Heart left ventricle (tissue), 16 donors: ENCODE data around the gene CSNK1D. TPM values are rescaled to one million over a fixed set of nuclear protein-coding genes. Genes with fewer than 3 reads are reported as not detected.

ENCODE experiments used
- ATAC-seq, 4 donors: fragments of 200-7000 bp; cut with Tn5 transposase; one replicate each; pipeline ENCODE4 v1.9.1; 2020 to 2022; ENCODE audit warnings: moderate library complexity in 4 of 4, mild to moderate bottlenecking in 3 of 4, moderate number of reproducible peaks in 1 of 4
- DNase-seq, 5 donors: peaks; one replicate each; pipeline ENCODE4 v3.0.0-alpha.2; 2020
- H3K27ac ChIP-seq, 12 donors: fragments of 200-600 bp; sonication (generic) in 4 of 12; one replicate each; pipeline versions ENCODE4 v1.5.0 to v1.8.0; 2016 to 2022; ENCODE audit warnings: mild to moderate bottlenecking in 2 of 12
- H3K27me3 ChIP-seq, 9 donors: fragments of 200-600 bp; sonication (generic) in 2 of 9; one replicate each; pipeline versions ENCODE4 v1.5.1 to v1.8.0; 2016 to 2022; ENCODE audit warnings: mild to moderate bottlenecking in 3 of 9
- H3K36me3 ChIP-seq, 9 donors: fragments of 200-600 bp; sonication (generic) in 2 of 9; one replicate each; pipeline versions ENCODE4 v1.5.0 to v1.8.0; 2018 to 2022; ENCODE audit warnings: mild to moderate bottlenecking in 2 of 9
- H3K4me1 ChIP-seq, 12 donors: fragments of 200-600 bp; sonication (generic) in 4 of 12; one replicate each; pipeline versions ENCODE4 v1.5.0 to v1.8.0; 2016 to 2022; ENCODE audit warnings: mild to moderate bottlenecking in 3 of 12
- H3K4me3 ChIP-seq, 12 donors: fragments of 200-600 bp; sonication (generic) in 4 of 12; one replicate each; pipeline versions ENCODE4 v1.5.0 to v1.8.0; 2017 to 2022; ENCODE audit warnings: mild to moderate bottlenecking in 9 of 12, moderate library complexity in 4 of 12
- H3K9me3 ChIP-seq, 12 donors: fragments of 200-600 bp; sonication (generic) in 4 of 12; one replicate each; pipeline versions ENCODE4 v1.5.0 to v1.8.0; 2016 to 2022; ENCODE audit warnings: mild to moderate bottlenecking in 1 of 12
- POLR2A ChIP-seq, 2 donors: fragments of 450-650 bp; IDR thresholded peaks; one replicate each; pipeline ENCODE4 v1.6.1; 2017; ENCODE audit warnings: antibody characterized with exemption in 2 of 2, mild to moderate bottlenecking in 2 of 2, moderate library complexity in 2 of 2
- WGBS, 4 donors: extraction: QIAGEN DNeasy Blood & Tissue Kit in 2 of 4; methylation state at CpG; one replicate each; pipeline versions ENCODE4 v1.1.5 to v1.1.7; 2013 to 2018; 5-methylcytosine and 5-hydroxymethylcytosine counted together
- intact Hi-C, 10 donors: fragments of 100-400 bp; cut with DNase I; formaldehyde crosslinking; loops; one replicate each; pipeline versions ENCODE4 v1.11.1 to v1.14.2; 2022
- polyA plus RNA-seq, 2 donors: library from polyadenylated mRNA; stranded (reverse); fragments of 200-250 nt; gene quantifications; one replicate each; pipeline ENCODE4 v1.2.3, GENCODE V29; 2013
- total RNA-seq, 9 donors: library from RNA; depleted of rRNA in 2 of 9; stranded (reverse); fragments of >200 nt in 2 of 9; fragmentation: NEBNext Ultra II Directional in 3 of 9; extraction: Animal tissue kit (Norgen Biotek cat#: 25700) in 3 of 9; gene quantifications; one replicate each; pipeline versions ENCODE4 v1.1.0 to v1.2.4, GENCODE V29; 2016 to 2023
- TF ChIP-seq, protein P1 (sequence below), 12 donors: fragments of 200-600 bp; sonication (generic) in 4 of 12; IDR thresholded peaks; one replicate each; pipeline versions ENCODE4 v1.5.0 to v1.8.0; 2018 to 2022; ENCODE audit warnings: antibody characterized with exemption in 12 of 12, mild to moderate bottlenecking in 5 of 12
- donor health status: ischemic (EF 13 %, LVEDD 7.1; RV severe dilation, severe dysfunction).
- donor health status: healthy with polysubstance abuse.
- donor health status: DM: no; HTN: yes; CAD: no.
- donor health status: DM: no; HTN: no; CAD: no.
- donor health status: ischemic (EF 25% LVEDD 6.9; RV normal size, moderate dysfunction).
- donor health status: ischemic (EF 25% LVEDD 5.7; RV mildly dilated, moderate dysfunction).
- donor health status: healthy.
- donor health status: DM: yes; HTN: yes; CAD: no.
- donor health status: ischemic (EF 35%, LVEDD 5.7; RV mildly dilated, moderate dysfunction).
- donor health status: nonischemic (EF 11% LVEDD 7.7; RV severe dilation, severe dysfunction).
- donor health status: DM: yes; HTN: yes; CAD: no.
- donor health status: PGD.
- donor health status: ischemic (EF 29% LVEDD 5.4; RV normal size, mild dysfunction).
- donor health status: nonischemic (EF 23%, LVEDD 6.1; RV moderate dilation, normal function).

The CSNK1D gene
- total and polyA plus RNA-seq, 11 donors, result 38.4 to 88.1 (median 66.1) TPM

DNA sequence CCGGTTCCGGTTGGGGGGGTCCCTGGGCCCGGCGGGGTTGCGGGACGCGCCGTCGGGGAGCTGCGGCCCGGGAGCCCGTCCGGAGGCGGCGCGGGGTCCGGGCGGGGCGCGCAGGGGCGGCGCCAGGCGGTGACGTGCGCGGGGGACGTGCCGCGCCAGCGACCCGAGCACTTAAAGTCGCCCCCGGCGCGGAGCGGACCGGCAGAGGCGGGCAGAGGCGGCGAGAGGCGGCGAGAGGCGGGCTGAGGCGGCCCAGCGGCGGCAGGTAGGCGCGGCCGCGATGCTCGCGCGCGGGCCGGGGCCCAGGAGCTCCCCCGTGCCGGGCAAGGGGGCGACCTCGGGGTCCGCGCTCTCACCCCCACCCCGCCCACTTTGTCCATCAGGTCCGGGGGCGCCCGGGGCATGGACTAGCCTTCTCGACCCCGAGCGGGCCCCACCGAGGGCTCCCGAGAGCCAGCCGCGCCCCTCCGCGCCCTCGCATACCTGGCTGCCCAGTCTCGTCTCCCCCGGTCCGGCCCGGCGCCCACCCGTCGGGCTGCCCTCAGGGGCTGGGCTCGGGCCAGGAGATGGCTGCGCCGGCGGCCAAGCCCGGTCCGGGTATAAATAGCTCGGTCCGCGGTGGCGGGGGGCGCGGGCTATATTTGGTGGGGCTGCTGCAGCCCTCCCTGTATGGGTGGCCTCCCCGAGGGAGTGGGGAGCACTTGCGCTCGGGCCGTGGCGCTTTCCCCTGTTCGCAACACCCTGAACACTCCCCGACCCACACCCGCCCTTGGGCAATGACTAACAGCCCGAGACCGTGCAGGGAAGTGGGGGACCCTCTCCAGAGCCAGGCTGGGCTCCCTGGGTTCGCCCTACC is 44.4 kb downstream of the CSNK1D start, which contains the start of gene SLC16A3:
TSS of gene SLC16A3 (plus strand) at position 201 of the 856 bp plus-strand sequence. CDS start 6,967 bp downstream, outside the sequence.
- Histone ChIP-seq H3K4me1 (peaks cover 0 to 67% (median 38%) of the 10 kb centered on the region in 12 donors), H3K36me3 (no peaks in the 10 kb centered on the region), H3K27me3 (peaks cover 0 to 6% (median 0%) of the 10 kb centered on the region in 9 donors), H3K9me3 (no peaks in the 10 kb centered on the region), H3K4me3 (peak within 1 kb of the TSS; percentile 27 to 93 (median 72)), H3K27ac (peak within 1 kb of the TSS; percentile 85 to 99 (median 92))
- DNase-seq (peak; percentile 74 to 90 (median 78)), ATAC-seq (peak in 2 of 4 donors; percentile 7 to 19)
- intact Hi-C loops, result loop anchor here in 1 of 10 donors (2.0 kb wide), 1 partner anchor 22 kb away; no protein-coding TSS in a partner anchor
- TF ChIP-seq POLR2A (IDR thresholded peaks at IDR 0.05), result peak in 1 of 2 donors; percentile 85
- TF ChIP-seq, protein P1, sequence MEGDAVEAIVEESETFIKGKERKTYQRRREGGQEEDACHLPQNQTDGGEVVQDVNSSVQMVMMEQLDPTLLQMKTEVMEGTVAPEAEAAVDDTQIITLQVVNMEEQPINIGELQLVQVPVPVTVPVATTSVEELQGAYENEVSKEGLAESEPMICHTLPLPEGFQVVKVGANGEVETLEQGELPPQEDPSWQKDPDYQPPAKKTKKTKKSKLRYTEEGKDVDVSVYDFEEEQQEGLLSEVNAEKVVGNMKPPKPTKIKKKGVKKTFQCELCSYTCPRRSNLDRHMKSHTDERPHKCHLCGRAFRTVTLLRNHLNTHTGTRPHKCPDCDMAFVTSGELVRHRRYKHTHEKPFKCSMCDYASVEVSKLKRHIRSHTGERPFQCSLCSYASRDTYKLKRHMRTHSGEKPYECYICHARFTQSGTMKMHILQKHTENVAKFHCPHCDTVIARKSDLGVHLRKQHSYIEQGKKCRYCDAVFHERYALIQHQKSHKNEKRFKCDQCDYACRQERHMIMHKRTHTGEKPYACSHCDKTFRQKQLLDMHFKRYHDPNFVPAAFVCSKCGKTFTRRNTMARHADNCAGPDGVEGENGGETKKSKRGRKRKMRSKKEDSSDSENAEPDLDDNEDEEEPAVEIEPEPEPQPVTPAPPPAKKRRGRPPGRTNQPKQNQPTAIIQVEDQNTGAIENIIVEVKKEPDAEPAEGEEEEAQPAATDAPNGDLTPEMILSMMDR (IDR thresholded peaks at IDR 0.05), result no peak
- WGBS, 4 donors, result 3 to 10% (median 5%) methylated on average over 6 to 105 of the region's 105 CpGs

DNA sequence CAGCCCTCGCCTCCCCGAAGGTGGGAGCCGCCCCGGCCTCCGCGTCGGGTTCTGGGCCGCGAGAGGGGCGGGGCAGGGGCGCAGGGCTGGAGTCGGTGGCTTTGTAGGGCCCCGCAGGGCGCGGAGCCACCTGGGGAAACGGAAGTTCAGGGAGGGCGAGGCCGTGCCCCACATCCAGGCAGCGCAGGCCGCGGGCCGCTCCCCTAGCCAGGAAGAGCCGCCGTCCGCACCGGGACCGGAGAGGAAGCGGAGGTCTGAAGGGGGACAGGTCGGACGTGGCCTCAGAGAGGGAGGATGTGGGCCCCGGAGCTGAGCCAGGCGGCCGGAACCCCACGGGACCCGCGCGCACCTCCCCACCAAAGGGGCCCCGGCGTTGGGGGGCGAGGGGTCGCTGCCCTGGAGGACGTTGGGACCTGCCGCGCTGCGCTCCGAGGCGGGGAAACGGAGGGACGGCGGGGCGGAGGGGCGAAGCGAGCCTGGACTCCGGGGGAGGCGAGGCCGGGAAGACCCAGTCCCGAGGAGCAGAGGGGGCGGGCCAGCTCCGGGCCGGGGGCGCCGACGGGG is 45.1 kb downstream of the CSNK1D start:
- ATAC-seq, result peak in 2 of 4 donors; percentile 1 to 29
- H3K4me1 ChIP-seq, result peaks cover 0 to 67% (median 38%) of the 10 kb centered on the region in 12 donors
- peak overlapping the region; percentile 82 to 99 (median 92) for H3K27ac ChIP-seq

DNA sequence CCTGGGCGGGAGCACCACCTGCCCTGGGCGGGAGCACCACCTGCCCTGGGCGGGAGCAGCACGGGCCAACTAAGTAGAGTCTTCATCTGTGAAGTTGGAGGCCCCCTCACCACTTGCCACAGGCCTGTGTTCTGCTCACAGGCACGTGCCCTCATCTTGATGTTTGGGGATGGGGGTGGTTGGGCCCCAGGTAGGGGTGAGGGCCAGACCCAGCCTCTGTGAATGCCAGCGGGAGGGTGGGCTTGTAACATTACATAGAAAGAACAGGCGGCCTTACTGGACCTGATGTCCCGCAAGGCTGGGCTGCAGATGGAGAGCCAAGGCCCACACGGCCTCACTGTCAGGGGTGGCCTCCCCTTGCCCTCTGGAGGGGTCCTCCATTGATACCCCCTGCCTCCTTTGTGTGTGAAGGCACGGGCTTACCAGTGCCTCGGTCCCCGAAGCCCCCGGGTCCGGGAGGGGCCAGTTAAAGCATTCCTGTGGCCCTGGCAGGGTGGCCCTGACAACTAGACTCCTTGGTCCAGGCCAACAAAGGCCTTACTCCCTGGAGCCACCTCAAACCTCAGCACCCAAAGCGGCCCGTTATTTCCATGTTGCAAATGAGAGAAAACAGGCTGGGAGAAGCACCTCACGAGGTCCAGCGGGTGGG is 45.7 kb downstream of the CSNK1D start:
- Histone ChIP-seq H3K36me3 (no peaks in the 10 kb centered on the region), H3K4me3 (peak overlapping the region in 10 of 12 donors; percentile 47 to 93 (median 70)), H3K4me1 (peaks cover 0 to 66% (median 38%) of the 10 kb centered on the region in 12 donors), H3K27me3 (peaks cover 0 to 6% (median 0%) of the 10 kb centered on the region in 9 donors), H3K27ac (peak overlapping the region; percentile 82 to 99 (median 92)), H3K9me3 (no peaks in the 10 kb centered on the region)
- ATAC-seq (no peak), DNase-seq (peak in 1 of 5 donors; percentile 10)
- 72 to 79% (median 74%) methylated on average over 11 to 18 of the region's 18 CpGs for WGBS, 4 donors
- TF ChIP-seq, protein P1 (IDR thresholded peaks at IDR 0.05), result no peak
- no peak for TF ChIP-seq POLR2A (IDR thresholded peaks at IDR 0.05)
- intact Hi-C loops, result loop anchor here in 1 of 10 donors (2.0 kb wide), 1 partner anchor 21 kb away; no protein-coding TSS in a partner anchor

More for the DNA sequence above, 45.1 kb downstream of the CSNK1D start:
- H3K4me3 ChIP-seq, result peak overlapping the region in 11 of 12 donors; percentile 47 to 93 (median 66)
- H3K36me3 ChIP-seq, result no peaks in the 10 kb centered on the region
- 26 to 47% (median 33%) methylated on average over 37 to 63 of the region's 63 CpGs for WGBS, 4 donors
- peaks cover 0 to 6% (median 0%) of the 10 kb centered on the region in 9 donors for H3K27me3 ChIP-seq
- intact Hi-C loops, result loop anchor here in 1 of 10 donors (2.0 kb wide), 1 partner anchor 22 kb away; no protein-coding TSS in a partner anchor
- DNase-seq, result peak; percentile 59 to 87 (median 68)
- no peaks in the 10 kb centered on the region for H3K9me3 ChIP-seq
- no peak for TF ChIP-seq POLR2A (IDR thresholded peaks at IDR 0.05)
- TF ChIP-seq, protein P1 (IDR thresholded peaks at IDR 0.05), result no peak
